Measurements from ENCODE around the gene TJP1.

TJP1 gene

DNA sequence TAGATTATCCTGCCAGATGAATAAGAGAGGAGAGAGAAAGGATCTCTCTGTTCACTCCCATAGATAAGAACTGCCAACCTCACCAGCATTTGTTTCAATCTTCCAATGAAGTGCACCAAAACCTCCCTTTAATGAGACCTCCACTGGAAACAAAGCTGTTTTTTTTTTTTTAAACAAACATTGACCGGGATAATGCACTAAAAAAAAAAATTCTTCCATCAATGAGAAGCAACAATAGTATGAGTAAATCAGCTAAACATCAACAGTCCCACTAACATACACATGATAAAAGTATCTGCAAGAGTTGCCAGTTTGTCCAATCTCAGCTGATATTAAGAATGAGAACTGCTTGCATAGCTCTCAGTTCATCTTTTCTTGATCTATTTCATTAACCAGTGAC lies 19.9 kb downstream of the TJP1 start:
- no peak overlapping the region for H3K4me2 ChIP-seq (ENCODE audit: insufficient read depth, low read length)
- TF ChIP-seq, protein P1, sequence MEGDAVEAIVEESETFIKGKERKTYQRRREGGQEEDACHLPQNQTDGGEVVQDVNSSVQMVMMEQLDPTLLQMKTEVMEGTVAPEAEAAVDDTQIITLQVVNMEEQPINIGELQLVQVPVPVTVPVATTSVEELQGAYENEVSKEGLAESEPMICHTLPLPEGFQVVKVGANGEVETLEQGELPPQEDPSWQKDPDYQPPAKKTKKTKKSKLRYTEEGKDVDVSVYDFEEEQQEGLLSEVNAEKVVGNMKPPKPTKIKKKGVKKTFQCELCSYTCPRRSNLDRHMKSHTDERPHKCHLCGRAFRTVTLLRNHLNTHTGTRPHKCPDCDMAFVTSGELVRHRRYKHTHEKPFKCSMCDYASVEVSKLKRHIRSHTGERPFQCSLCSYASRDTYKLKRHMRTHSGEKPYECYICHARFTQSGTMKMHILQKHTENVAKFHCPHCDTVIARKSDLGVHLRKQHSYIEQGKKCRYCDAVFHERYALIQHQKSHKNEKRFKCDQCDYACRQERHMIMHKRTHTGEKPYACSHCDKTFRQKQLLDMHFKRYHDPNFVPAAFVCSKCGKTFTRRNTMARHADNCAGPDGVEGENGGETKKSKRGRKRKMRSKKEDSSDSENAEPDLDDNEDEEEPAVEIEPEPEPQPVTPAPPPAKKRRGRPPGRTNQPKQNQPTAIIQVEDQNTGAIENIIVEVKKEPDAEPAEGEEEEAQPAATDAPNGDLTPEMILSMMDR (IDR thresholded peaks at IDR 0.05; ENCODE audit: borderline replicate concordance, extremely low read depth, low read length, poor library complexity, severe bottlenecking), result no peak
- TF ChIP-seq EZH2 (IDR thresholded peaks at IDR 0.05; ENCODE audit: borderline replicate concordance, low read depth, low read length, severe bottlenecking), result no peak
- H3K4me1 ChIP-seq (ENCODE audit: insufficient read depth, low read length), result no peaks in the 10 kb centered on the region
- H4K20me1 ChIP-seq (ENCODE audit: insufficient read depth, low read length), result no peaks in the 10 kb centered on the region
- no peak for DNase-seq
- no peaks in the 10 kb centered on the region for H3K79me2 ChIP-seq (ENCODE audit: insufficient read depth, low read length)
- H2AFZ ChIP-seq (ENCODE audit: low read depth, low read length), result no peak overlapping the region
- H3K36me3 ChIP-seq (ENCODE audit: insufficient read depth, low read length), result no peaks in the 10 kb centered on the region
- H3K9me3 ChIP-seq (ENCODE audit: insufficient read depth, low read length, severe bottlenecking), result no peaks in the 10 kb centered on the region
- no peak overlapping the region for H3K9ac ChIP-seq (ENCODE audit: low read depth, low read length)
- H3K27ac ChIP-seq (ENCODE audit: low read length), result no peak overlapping the region
- H3K27me3 ChIP-seq (ENCODE audit: insufficient read depth, low read length, poor library complexity), result peaks cover 3% of the 10 kb centered on the region
- H3K4me3 ChIP-seq (ENCODE audit: low read depth in 1 of 2, low read length in 2 of 2), result no peak overlapping the region
- no peak for ATAC-seq (ENCODE audit: insufficient read depth, low read depth)

DNA sequence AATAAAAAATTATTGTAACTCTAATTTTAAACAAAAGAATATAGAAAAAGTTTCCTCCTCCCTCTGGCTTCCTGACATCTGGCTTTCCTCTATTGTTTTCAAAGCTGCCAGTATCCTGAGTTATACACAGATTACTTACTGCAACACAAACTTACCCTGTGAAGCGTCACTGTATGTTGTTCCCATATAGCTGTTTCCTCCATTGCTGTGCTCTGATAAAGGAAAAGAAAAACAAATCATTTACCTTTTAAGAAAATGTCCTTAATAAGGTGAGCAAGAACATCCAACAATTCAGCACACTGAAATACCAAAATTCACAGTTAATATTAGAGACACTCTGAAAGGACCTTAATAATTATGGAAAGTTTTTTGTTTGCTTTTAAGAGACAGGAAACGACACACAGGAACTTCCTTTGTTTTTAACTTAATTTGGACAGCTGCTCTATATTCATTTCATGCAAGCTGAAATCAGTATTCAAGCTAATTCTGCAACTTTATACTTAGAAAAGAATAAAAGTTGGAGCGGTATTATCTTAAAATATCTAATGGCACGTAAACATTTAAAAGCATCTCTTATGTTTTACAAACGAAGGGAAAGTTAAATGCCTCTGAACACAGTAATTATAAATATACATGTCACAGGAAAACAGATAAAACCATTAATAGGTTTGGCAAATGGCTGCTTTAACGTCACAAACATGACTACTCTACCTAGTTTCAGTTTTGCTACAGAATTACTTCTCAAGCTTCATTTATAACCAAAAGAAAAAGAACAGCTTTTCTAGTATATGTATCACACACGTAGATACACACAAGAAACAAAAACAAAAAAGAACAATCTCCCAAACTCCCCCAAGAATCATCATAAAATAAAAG lies 21.5 kb downstream of the TJP1 start:
- TF ChIP-seq, protein P1 (IDR thresholded peaks at IDR 0.05; ENCODE audit: borderline replicate concordance, extremely low read depth, low read length, poor library complexity, severe bottlenecking), result no peak
- Histone ChIP-seq H3K27ac (ENCODE audit: low read length) (no peak overlapping the region), H3K79me2 (ENCODE audit: insufficient read depth, low read length) (no peaks in the 10 kb centered on the region), H3K27me3 (ENCODE audit: insufficient read depth, low read length, poor library complexity) (no peaks in the 10 kb centered on the region), H3K4me1 (ENCODE audit: insufficient read depth, low read length) (no peaks in the 10 kb centered on the region), H3K4me2 (ENCODE audit: insufficient read depth, low read length) (no peak overlapping the region), H2AFZ (ENCODE audit: low read depth, low read length) (no peak overlapping the region), H3K9ac (ENCODE audit: low read depth, low read length) (no peak overlapping the region), H3K4me3 (ENCODE audit: low read depth in 1 of 2, low read length in 2 of 2) (no peak overlapping the region), H3K36me3 (ENCODE audit: insufficient read depth, low read length) (no peaks in the 10 kb centered on the region), H4K20me1 (ENCODE audit: insufficient read depth, low read length) (no peaks in the 10 kb centered on the region), H3K9me3 (ENCODE audit: insufficient read depth, low read length, severe bottlenecking) (no peaks in the 10 kb centered on the region)
- ATAC-seq (ENCODE audit: insufficient read depth, low read depth) (no peak), DNase-seq (no peak)

DNA sequence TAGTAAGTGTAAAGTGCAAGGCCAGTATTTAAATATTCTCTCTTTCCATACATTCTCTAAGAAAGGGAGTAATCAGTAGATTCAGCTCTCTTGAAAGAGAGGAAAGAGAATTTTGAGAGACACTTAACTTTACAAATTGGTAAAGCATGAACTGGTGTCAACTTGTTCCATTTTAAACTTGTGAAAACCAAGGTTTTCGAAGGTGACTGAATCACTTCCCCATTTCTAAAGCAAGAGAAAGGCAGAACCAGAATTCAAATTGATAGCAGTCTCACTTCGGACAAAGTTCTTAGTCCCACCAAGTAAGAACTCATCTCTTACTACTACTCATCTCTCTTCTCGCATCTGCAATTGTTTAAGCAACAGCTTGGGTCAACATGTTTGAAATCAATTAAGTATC lies 22.4 kb downstream of the TJP1 start:
- Histone ChIP-seq H2AFZ (ENCODE audit: low read depth, low read length) (no peak overlapping the region), H3K27me3 (ENCODE audit: insufficient read depth, low read length, poor library complexity) (no peaks in the 10 kb centered on the region), H3K9ac (ENCODE audit: low read depth, low read length) (no peak overlapping the region), H4K20me1 (ENCODE audit: insufficient read depth, low read length) (no peaks in the 10 kb centered on the region), H3K9me3 (ENCODE audit: insufficient read depth, low read length, severe bottlenecking) (no peaks in the 10 kb centered on the region), H3K36me3 (ENCODE audit: insufficient read depth, low read length) (no peaks in the 10 kb centered on the region), H3K79me2 (ENCODE audit: insufficient read depth, low read length) (no peaks in the 10 kb centered on the region), H3K27ac (ENCODE audit: low read length) (no peak overlapping the region), H3K4me2 (ENCODE audit: insufficient read depth, low read length) (no peak overlapping the region), H3K4me1 (ENCODE audit: insufficient read depth, low read length) (no peaks in the 10 kb centered on the region), H3K4me3 (ENCODE audit: low read depth in 1 of 2, low read length in 2 of 2) (no peak overlapping the region)
- TF ChIP-seq, protein P1 (IDR thresholded peaks at IDR 0.05; ENCODE audit: borderline replicate concordance, extremely low read depth, low read length, poor library complexity, severe bottlenecking), result no peak
- no peak for TF ChIP-seq EZH2 (IDR thresholded peaks at IDR 0.05; ENCODE audit: borderline replicate concordance, low read depth, low read length, severe bottlenecking)
- no peak for ATAC-seq (ENCODE audit: insufficient read depth, low read depth)
- no peak for DNase-seq

Data from DND-41 (cell line).